HG03064 (cell line): ENCODE results near the gene B4GALNT1.
"Not testable (repeated sequence)": the region's sequence is repeated elsewhere in the genome, so short reads cannot be mapped to it uniquely, and the experiment has no call there.

ENCODE experiments used
- ATAC-seq: cut with Tn5 transposase; IDR thresholded peaks from one replicate; pipeline ENCODE4 v1.9.1; 2021; ENCODE audit warnings: low read depth; ENCODE audit not compliant: unreplicated experiment

B4GALNT1 gene

DNA sequence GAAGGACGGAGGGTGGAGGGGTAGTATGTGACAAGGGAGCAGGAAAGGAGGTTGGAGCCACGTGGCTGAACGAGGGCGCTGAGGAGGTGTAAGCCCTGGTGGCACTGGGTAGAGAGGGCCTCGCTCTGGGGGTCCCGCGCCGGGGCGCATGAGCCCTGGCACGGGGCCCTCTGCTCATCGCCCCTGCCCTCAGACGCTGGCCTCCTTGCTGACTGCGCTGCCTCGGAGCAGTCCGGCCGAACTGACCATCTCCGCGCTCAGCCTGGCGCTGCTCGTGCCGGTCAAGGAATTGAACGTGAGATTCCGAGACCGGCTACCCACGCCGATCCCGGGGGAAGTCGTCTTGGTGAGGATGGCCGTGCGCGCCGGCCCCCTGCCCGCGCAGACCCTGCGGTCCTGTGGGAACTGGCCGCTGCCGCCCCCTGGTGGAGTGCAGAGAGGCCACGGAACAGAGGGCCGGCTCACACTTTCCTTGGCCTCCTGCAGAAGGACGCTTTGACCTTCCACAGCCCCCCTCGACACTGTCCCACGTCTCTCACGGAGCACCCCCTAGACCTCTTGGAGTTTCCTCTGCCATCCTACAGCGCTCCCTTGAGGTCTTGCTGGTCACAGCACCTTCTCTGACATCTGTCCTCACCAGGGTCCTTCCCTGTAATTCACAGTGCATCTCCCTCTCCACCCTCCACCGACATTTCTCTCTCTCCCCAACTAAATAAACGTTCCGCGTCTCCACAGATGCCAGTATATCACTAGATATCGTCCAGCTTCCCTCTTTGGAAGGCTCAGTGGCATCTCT is 11.3 kb downstream of the B4GALNT1 start:
- no peak for ATAC-seq

DNA sequence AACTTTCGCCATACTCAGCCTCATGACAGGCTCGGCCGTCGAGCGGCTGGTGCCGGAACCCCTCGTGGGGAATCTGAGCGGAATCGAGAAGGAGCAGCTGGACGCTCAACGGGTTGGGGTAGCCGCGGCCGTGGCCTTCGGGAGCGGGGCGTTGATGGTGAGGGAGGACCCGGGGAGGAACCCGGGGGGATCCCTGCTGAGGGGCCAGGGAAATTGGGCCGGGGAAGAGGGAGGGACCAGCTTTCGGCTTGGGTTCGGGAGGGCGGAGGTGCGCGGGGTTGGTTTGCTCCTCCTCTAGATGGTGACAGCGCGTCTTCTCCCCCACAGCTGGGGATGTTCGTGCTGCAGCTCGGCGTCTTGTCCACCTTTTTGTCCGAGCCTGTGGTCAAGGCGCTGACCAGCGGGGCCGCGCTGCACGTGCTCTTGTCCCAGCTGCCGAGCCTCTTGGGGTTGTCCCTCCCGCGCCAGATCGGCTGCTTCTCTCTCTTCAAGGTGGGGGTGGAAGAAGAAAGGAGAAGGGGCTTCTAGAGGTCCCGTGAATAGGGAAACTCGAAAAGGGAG is 12.0 kb downstream of the B4GALNT1 start:
- no peak for ATAC-seq

DNA sequence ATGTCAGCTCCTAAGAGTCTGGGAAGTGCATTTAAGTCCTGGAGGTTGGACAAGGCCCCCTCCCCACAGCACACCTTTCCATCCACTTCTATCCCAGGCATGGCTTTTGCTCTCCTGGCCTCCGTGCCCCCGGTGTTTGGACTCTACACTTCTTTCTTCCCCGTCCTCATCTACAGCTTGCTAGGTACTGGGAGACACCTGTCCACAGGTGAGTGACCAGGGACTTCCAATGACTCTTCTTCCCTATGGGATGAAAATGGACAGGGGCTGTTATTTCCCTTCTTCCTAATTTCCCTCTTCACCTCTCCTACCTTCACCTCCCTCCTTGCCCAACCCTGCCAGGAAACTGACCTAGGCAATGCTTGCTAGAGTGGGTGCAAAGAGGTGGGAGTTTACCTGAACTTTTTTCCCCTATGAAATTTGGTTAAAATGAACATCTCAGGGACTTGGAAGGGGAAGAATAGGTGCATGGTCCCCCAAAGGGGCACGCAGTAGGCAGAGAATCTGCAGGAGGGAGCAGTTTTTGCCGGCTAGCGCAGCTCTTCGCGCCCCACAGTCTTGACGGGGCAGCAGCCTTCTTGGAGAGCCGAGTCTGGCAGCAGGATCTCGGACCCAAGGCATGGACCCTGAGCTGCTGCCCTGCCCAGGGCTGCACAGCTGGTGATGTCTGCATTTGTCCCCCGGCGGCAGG is 12.6 kb downstream of the B4GALNT1 start:
- ATAC-seq: no peak

DNA sequence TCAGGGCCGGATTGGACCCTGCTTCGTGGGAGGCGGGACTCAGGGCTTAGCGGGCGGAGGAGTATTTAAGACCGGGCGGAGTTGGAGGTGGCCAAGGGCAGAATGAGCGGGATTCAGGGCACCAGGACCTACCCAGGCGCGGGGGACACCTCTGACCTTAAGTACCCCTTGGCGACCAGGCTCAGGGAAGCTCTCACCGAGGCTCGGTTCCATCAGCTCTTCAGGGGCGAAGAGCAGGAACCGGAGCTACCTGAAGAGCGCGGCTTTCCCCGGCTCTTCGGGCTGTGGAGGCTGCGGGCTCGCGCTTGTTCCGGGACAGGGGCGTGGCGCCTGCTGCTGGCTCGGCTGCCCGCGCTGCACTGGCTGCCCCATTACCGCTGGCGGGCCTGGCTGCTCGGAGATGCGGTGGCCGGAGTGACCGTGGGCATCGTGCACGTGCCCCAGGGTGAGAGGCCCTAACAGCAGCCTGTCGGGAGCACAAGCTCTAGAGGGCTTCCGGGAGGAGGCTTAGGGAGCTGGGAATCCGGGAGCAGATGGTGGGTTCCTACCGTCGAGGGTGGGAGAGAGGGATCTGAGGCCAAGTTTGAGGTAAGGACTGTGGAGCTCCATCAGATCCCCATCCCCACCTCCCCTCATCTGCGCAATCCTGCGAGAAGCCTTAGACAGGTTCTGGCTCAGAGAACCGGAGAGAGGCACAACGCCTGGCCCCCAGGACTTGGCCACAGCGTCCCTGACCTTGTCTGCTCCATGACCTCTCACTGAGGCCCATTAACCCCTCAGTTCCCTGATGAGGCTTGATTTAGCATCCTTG is 13.4 kb downstream of the B4GALNT1 start:
- no peak for ATAC-seq

DNA sequence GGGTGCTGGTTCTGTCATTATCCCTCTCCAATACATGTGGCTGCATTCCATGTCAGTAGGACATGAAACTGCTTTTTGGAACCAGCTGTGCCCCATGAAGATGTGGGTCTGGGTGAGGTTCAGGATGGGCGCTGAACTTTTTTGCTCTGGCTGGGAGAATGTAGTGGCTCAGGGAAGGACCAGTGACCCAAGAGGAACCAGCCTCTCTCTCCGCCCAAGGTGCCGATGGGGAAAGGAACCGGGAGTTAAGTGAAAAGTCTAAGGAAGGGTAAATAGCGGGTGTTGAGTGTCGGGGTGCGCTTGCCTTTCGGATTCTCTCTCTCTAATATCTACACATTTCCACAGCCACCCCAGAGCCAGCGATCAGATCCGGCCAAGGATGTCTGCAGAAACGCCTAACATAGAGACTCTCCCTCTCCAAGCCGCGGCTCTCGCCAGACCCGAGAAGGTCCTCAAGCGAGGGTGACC is 14.0 kb downstream of the B4GALNT1 start:
- ATAC-seq: no peak

DNA sequence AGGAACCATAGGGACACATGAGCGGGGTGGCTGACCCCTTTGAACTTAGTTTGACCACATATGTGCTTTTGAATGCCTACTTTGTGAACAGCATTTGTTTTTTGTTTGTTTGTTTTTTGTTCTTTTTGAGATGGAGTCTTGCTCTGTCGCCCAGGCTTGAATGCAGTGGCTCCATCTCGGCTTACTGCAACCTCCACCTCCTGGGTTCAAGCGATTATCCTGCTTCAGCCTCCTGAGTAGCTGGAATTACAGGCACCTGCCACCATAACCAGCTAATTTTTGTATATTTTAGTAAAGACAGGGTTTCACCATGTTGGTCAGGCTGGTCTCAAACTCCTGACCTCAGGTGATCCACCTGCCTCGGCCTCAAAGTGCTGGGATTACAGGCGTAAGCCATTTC is 14.6 kb downstream of the B4GALNT1 start:
- ATAC-seq: not testable (repeated sequence)

DNA sequence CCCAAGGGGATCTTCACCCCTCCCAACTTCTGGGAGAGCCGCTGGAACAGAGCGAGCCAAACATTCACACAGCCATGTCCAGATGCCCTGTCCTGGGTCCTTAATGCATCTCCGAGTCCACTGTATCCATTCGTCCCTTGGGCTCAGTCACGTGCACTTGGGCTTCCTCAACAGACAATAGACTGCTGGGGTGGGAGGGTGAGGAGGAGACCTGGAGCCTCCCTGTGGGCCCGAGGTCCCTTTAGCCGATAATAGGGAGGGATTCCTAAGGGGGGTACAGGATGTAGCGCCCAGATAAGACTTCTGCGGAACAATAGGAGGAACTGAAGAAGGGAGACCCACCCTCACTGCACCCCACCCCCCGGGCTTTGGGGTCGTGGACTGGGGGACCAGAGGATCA is 15.1 kb downstream of the B4GALNT1 start:
- ATAC-seq: no peak

DNA sequence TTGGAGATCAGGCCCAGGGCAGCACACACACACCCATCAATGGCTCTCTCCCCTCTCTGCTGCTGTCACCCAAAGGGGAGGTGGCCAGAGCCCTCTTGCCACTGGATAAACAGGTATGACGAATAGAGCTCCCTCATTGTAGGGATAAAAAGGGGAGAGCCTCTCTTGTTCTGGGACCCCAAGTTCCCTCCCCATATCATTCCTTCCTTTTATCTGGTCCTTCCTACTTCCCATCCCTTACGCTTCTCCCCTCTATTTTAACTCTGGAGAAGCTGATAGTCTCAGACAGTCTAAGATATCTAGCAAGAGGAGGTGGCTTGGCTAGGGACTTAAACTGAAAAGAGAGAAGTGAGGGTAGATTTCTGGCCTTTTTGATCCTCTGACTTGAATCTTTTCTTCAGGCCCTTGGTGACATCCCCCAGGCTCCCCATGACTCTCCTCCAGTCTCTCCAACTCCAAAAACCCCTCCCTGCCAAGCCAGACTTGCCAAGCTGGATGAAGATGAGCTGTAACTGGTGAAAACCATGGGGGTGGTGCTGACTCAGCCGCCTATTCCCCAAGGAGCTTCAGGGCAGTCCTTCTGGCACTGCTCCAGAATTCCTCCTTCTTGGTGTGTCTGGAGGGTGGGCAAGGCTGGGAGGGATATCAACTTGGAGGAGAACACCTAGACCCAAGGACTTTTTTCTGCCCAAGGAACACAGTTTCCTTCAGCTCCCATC is 16.5 kb downstream of the B4GALNT1 start:
- no peak for ATAC-seq

DNA sequence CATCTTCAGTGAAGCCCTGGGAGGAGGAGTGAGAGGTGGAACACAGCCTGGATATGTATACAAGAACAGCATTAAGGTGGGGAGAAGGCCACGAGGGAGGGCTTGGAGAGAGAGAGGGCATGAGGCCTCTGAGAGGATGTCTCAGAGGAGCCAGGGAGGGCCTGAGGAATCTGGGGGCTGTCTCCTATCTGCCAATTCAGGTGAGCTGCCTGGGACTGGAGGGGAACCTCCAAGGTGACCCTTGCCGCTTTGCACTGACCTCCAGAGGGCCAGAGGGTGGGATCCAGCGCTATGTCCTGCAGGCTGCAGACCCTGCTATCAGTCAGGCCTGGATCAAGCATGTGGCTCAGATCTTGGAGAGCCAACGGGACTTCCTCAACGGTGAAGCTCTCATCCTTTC is 17.4 kb downstream of the B4GALNT1 start:
- no peak for ATAC-seq

DNA sequence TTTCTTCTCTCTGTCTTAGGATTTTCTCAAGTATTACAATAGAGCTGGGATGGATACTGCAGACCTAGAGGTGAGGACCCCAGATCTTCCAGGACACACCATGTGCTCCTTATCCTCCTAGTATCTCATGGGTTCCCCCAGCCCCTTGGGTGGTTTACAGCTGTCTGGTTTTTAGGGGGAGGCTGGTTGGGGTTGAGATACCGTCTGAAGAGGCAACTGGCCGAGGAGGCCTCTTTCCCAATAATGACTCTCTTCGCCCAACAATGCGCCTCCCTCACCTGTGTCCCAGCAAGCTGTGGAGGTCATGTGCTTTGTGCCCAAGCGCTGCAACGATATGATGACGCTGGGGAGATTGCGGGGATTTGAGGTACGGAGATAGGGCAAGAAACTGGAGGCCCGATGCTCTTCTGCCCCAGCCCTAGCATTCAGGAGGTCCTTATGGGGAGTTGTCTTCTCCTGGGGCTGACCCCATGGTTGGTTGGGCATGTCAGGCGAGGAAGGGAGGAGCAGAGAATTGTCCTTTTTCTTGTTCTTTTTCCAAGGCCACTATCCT is 18.0 kb downstream of the B4GALNT1 start:
- no peak for ATAC-seq

DNA sequence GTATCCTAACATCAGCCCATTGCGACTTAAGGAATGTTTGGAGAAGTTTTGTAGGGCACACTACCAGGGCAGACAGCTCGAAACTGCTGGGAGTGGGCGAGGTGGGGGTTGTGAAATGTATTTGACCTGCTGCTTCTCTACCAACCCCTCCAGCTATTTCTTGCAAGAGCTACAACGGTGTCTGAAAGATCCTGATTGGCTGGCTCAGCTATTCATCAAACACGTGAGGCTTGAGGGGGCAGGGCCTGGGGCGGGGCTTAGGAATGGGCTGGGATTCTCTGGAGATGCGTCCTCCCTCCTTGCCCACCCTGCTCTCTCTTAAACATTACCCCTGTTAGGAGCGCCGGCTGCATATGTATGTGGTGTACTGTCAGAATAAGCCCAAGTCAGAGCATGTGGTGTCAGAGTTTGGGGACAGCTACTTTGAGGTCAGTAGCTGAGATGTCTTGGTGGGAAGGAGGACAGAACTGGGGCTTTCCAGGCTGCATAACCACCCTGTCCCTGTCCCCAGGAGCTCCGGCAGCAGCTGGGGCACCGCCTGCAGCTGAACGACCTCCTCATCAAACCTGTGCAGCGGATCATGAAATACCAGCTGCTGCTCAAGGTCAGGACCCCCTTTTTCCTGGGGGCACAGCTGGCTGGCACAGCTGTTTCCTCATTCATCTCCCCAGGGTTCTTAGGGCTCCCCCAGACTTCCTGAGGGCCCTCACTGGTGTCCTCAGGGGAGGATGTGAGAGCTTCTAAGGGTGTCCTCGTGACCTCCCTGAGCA is 18.6 kb downstream of the B4GALNT1 start:
- peak; percentile 53 for ATAC-seq

DNA sequence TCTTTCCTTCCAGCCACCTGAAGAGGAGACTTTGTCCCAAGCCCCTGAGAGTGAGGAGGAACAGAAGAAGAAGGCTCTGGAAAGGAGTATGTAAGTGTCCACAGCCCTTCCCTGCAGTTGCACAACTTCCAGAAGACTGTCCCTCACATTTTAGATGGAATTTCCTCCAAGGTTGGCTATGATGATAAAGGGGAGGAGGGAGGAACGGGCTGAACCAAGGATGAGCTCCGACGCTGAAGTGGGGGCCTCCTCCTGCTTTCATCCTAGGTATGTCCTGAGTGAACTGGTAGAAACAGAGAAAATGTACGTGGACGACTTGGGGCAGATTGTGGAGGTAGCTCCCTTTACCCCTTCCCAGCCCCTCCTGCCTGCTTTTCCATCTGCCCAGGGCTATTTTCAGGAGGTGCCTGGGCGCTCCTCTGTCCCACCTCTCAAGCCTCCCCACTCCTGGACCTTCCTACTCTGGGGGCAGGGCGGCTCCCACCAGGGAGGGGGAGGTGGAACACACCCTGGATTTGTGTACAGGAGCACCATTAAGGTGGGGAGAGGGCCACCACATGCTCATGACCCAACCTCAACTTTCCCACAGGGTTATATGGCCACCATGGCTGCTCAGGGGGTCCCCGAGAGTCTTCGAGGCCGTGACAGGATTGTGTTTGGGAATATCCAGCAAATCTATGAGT is 19.4 kb downstream of the B4GALNT1 start:
- ATAC-seq: no peak

DNA sequence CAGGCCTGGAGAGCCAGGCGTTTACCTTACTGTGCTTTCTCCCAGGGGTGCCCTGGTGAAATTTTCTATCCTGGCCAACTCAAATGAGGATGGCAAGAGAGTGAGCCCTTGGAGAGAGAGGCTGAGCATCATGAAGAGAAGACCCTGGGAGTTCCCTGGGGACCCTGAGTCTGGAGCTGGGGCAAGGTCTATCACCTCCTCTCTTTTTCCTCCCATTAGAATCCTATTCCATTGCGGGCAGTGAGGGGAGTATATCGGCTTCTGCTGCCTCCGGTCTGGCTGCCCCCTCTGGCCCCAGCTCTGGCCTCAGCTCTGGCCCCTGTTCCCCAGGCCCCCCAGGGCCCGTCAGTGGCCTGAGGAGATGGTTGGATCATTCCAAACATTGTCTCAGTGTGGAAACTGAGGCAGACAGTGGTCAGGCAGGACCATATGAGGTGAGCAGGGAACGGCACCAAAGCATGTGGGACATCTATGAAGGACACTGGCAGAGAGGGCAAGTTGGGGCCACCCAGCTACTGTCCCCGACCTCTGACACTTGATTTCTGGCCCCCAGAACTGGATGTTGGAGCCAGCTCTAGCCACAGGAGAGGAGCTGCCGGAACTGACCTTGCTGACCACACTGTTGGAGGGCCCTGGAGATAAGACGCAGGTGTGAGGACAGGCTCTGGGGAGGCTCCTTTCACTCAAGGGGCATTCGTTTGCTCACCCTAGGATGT is 20.1 kb downstream of the B4GALNT1 start:
- no peak for ATAC-seq

DNA sequence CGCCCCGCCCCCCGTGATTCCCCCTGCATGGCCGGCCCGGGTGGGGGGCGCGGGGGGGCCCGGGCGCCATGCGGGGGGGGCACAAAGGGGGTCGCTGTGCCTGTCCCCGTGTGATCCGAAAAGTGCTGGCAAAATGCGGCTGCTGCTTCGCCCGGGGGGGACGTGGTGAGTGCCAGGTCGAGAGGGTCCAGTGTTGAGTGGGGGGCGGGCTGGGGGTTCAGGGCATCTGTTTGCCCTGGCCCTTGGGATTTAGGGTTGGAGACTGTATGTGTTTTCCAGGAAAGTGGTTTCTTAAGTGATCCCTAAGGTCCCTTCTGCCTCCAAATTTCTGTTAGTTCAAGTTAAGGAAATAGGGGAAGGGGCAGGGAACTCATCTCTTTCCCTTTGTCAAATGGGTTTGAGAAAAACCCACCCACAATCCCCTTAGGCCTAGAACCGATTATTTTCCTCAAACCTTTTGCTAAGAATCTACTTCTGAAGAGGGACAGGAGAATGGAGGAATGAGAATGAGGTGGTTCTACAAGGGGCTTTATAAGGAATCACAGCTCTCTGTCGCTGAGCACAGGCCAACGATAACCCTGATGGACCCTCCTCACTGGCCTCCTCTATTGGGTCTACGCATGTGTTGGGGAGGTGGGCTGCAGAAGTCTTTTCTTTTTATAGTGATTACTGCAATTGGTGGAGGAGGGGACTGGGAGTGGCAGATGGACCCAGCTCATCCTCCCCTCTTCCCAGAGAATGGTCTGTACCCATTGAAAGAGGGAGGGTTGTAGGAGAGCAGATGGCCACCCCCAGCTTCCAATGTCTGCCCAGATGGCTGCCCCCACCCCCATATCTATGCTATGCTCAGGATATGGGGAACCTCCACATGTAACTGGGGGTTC is 20.9 kb downstream of the B4GALNT1 start:
- no peak for ATAC-seq

DNA sequence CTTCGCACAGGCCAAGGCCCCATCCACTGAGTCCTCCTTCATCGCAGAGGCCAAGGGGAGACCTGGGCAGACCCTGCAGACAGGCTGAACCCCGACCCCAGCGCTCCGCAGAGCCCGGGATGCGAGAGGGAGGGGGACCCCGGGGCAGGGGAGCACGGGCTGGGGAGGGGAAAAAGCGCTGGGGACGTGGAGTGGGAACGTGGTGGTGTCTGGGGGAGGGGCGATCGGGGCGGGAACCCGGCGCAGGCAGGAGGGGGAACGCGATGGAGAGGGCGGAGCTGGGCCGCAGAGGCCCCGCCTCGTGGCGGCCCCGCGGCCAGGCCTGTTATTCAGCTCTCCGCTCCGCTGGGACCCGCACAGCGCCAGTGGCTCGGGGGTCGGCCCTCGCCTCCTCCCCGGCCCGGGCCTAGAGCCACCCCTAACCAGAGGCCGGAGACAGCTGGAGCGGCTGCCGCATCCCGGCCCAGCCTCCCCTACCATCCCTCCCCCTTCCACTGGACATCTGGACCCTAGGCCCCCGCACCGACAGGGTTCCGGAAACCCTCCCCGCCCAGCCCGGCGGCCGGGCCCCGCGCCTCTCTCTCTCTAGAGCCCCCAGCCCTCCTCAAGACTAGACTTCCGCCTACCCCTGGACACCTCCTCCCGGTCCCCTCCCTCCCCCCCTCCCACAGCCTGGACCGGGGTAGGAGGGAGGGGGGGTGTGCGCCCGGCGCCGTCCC is 21.7 kb downstream of the B4GALNT1 start, which contains the start of gene ARHGEF25:
Gene ARHGEF25 (plus strand): TSS at position 328 of the 719 bp plus-strand sequence. CDS start 460 bp downstream, outside the sequence.
- no peak for ATAC-seq

DNA sequence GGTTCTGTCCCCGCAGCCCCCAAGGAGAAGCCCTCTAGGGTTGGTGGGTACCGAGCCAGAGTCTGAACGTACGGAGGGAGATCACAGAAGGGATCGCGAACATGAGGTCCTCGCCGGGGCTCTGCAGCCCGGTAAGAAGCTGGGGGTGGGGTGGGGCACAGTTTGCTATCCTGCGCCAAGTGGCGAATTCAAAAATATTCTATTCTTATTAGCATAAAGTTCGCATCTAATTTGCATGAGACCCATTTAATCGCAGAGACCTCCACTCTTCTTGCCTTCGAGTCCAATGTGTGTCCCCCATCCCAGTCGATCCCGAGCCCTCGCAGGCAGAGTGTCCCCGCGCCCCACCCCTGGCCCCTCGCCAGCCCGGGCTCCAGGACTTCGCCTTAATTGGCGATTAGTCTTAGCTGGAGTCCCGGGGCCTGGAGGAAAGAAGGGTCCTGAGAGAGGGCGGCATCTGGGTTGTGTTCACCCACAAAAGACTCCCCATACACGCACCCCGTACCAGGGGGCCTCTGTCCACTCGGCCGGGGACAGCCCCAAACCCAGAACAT is 22.4 kb downstream of the B4GALNT1 start:
- no peak for ATAC-seq
